HepG2 (cell line): ENCODE measurements around the gene ZC3H12A. TPM values are rescaled to one million over a fixed set of nuclear protein-coding genes. Genes with fewer than 3 reads are reported as not detected.

Source experiments
- CHCHD3 ChIP-seq: sonication (generic); formaldehyde crosslinking; IDR thresholded peaks from 2 replicates; pipeline ENCODE4 v1.8.0; 2022; ENCODE audit warnings: mild to moderate bottlenecking, missing genetic modification reagents, moderate library complexity
- CREB1 ChIP-seq, 2 experiments: fragments of 450-650 bp in 1 of 2; IDR thresholded peaks; 2 replicates each; pipeline ENCODE4 v1.6.1; 2016 to 2017; ENCODE audit warnings: control low read depth in 1 of 2, mild to moderate bottlenecking in 1 of 2, missing compliant biosample characterization in 1 of 2, missing genetic modification characterization in 1 of 2
- DMAP1 ChIP-seq: IDR thresholded peaks from 2 replicates; pipeline ENCODE4 v1.6.1; 2016
- ELF4 ChIP-seq: sonication (generic); formaldehyde crosslinking; IDR thresholded peaks from 2 replicates; pipeline ENCODE4 v1.5.0; 2020; ENCODE audit warnings: missing genetic modification reagents, mild to moderate bottlenecking, moderate library complexity, borderline replicate concordance
- GABPA ChIP-seq, 2 experiments: IDR thresholded peaks; 2 replicates each; pipeline ENCODE4 v1.6.1; 2011 to 2016; ENCODE audit warnings: low read depth in 2 of 2, low read length in 1 of 2, missing biosample characterization in 1 of 2, missing genetic modification characterization in 1 of 2
- GFI1 ChIP-seq: sonication (generic); formaldehyde crosslinking; IDR thresholded peaks from 2 replicates; pipeline ENCODE4 v1.5.0; 2020; ENCODE audit warnings: missing genetic modification reagents, mild to moderate bottlenecking, borderline replicate concordance
- KLF6 ChIP-seq: IDR thresholded peaks from 2 replicates; pipeline ENCODE4 v1.8.0; 2016; ENCODE audit warnings: missing biosample characterization, missing genetic modification reagents
- MTA3 ChIP-seq: sonication (generic); formaldehyde crosslinking; IDR thresholded peaks from 2 replicates; pipeline ENCODE4 v1.4.0; 2020; ENCODE audit warnings: missing genetic modification reagents
- NPAS2 ChIP-seq: sonication (generic); formaldehyde crosslinking; IDR thresholded peaks from 2 replicates; pipeline ENCODE4 v1.8.0; 2022; ENCODE audit warnings: mild to moderate bottlenecking, missing genetic modification reagents, borderline replicate concordance
- TBL1XR1 ChIP-seq: fragments of 150-350 bp; IDR thresholded peaks from 2 replicates; pipeline ENCODE4 v1.6.1; 2014; ENCODE audit warnings: borderline replicate concordance, low read length; ENCODE audit not compliant: partially characterized antibody
- ZC3H4 ChIP-seq: sonication (generic); formaldehyde crosslinking; IDR thresholded peaks from 2 replicates; pipeline ENCODE4 v1.4.0; 2020; ENCODE audit warnings: missing genetic modification reagents, borderline replicate concordance
- ZNF256 ChIP-seq: sonication (generic); formaldehyde crosslinking; conservative IDR thresholded peaks from 2 replicates; pipeline ENCODE4 v1.4.0; 2020; ENCODE audit warnings: missing genetic modification reagents
- ZNF558 ChIP-seq: sonication (generic); formaldehyde crosslinking; IDR thresholded peaks from 2 replicates; pipeline ENCODE4 v1.9.0; 2022; ENCODE audit warnings: mild to moderate bottlenecking, missing genetic modification reagents, borderline replicate concordance
- polyA plus RNA-seq, 8 experiments: library from polyadenylated mRNA; depleted of rRNA in 3 of 8; stranded (reverse) in 7 of 8; unstranded in 1 of 8; fragments of >200 nt; fragmentation: Illumina TruSeq in 4 of 8; extraction: Trizol in 4 of 8; gene quantifications; 2 replicates each; pipeline versions ENCODE4 v1.2.1 to v1.2.3, GENCODE V29; 2011 to 2016; ENCODE audit warnings: low read depth in 4 of 8, missing spikeins in 1 of 8, mixed read lengths in 1 of 8; ENCODE audit not compliant: insufficient read depth in 1 of 8
- total RNA-seq, 5 experiments: library from RNA; depleted of rRNA; stranded (reverse); fragments of >200 nt; fragmentation: Illumina TruSeq; extraction: Trizol; gene quantifications; 2 replicates each; pipeline ENCODE4 v1.2.3, GENCODE V29; 2016; ENCODE audit warnings: low read depth in 1 of 5
- TF ChIP-seq, protein P1 (sequence below): sonication (generic); formaldehyde crosslinking; IDR thresholded peaks from 2 replicates; pipeline ENCODE4 v1.4.0; 2020; ENCODE audit warnings: missing genetic modification reagents, mild to moderate bottlenecking, borderline replicate concordance
- TF ChIP-seq, protein P2 (sequence below): sonication (generic); formaldehyde crosslinking; conservative IDR thresholded peaks from 2 replicates; pipeline ENCODE4 v1.5.0; 2020; ENCODE audit warnings: missing genetic modification reagents
- TF ChIP-seq, protein P3 (sequence below): sonication (generic); formaldehyde crosslinking; IDR thresholded peaks from one replicate; pipeline ENCODE4 v1.5.1; 2020; ENCODE audit warnings: mild to moderate bottlenecking, missing genetic modification reagents; ENCODE audit errors: not compliant biosample characterization

ZC3H12A gene
- total and polyA plus RNA-seq, 2 of the 13 experiments (the other 11 are each of a cell fraction or from before 2014, with no cell fraction given): 6.8 to 13.3 TPM

DNA sequence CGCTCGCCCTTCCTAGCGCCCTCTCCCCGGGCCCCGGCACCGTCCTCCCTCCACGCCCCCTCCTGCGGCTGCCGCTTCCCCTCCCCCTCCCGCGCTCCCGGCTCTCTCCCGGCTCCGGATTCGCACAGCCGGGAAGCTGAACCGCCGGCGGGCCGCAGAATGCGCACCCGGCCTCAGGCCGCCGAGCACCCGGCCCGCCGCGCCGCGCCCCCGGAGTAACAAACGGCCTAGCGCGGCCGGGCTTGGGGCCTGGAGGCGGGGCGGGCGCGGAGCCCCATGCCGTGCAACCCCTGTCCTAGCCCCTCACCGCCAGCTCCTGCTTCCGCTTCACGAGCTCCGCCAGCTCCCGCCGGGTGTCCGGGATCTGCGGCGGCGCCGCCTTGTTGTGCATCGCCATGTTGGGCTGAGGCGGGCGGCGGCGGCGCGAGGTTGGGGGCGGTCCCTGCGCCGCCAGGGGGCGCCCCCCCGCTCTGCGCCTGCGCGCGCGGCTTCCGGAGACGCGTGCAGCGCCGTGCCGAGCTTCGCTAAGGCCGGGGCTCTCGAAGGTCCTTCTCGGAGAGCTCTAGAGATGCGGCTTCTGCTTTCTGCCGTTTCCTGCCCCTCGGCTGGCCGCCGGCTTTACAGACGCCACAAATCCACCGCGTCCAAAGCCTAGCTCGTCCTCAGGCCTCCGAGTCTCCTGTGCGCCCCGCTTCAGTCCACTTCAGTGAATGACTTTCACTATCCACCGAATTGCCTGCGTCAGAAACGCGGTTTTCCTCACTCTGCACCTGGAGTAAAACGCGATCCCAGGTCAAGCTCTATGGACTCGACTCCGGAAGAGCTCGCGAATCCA is 40.2 kb downstream of the ZC3H12A start, which contains the start of gene MEAF6 (continued):
- TF ChIP-seq, protein P1, sequence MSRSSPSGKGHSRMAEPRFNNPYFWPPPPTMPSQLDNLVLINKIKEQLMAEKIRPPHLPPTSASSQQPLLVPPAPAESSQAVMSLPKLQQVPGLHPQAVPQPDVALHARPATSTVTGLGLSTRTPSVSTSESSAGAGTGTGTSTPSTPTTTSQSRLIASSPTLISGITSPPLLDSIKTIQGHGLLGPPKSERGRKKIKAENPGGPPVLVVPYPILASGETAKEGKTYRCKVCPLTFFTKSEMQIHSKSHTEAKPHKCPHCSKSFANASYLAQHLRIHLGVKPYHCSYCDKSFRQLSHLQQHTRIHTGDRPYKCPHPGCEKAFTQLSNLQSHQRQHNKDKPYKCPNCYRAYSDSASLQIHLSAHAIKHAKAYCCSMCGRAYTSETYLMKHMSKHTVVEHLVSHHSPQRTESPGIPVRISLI (CRISPR knock-in tag): peak; percentile 26; the same call in 1 of the 2 replicates
- no peak for TF ChIP-seq NPAS2 (CRISPR knock-in tag)
- no peak for TF ChIP-seq ELF4
- TF ChIP-seq ZNF256: peak; percentile 92; the same call in 1 of the 2 replicates
- TF ChIP-seq GFI1 (CRISPR knock-in tag): peak; percentile 52; the same call in 1 of the 2 replicates
- TF ChIP-seq, protein P2, sequence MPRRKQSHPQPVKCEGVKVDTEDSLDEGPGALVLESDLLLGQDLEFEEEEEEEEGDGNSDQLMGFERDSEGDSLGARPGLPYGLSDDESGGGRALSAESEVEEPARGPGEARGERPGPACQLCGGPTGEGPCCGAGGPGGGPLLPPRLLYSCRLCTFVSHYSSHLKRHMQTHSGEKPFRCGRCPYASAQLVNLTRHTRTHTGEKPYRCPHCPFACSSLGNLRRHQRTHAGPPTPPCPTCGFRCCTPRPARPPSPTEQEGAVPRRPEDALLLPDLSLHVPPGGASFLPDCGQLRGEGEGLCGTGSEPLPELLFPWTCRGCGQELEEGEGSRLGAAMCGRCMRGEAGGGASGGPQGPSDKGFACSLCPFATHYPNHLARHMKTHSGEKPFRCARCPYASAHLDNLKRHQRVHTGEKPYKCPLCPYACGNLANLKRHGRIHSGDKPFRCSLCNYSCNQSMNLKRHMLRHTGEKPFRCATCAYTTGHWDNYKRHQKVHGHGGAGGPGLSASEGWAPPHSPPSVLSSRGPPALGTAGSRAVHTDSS (CRISPR knock-in tag): no peak
- TF ChIP-seq ZC3H4 (CRISPR knock-in tag): no peak
- TF ChIP-seq CHCHD3 (CRISPR knock-in tag): peak; percentile 41; the same call in 1 of the 2 replicates
- TF ChIP-seq, protein P3, sequence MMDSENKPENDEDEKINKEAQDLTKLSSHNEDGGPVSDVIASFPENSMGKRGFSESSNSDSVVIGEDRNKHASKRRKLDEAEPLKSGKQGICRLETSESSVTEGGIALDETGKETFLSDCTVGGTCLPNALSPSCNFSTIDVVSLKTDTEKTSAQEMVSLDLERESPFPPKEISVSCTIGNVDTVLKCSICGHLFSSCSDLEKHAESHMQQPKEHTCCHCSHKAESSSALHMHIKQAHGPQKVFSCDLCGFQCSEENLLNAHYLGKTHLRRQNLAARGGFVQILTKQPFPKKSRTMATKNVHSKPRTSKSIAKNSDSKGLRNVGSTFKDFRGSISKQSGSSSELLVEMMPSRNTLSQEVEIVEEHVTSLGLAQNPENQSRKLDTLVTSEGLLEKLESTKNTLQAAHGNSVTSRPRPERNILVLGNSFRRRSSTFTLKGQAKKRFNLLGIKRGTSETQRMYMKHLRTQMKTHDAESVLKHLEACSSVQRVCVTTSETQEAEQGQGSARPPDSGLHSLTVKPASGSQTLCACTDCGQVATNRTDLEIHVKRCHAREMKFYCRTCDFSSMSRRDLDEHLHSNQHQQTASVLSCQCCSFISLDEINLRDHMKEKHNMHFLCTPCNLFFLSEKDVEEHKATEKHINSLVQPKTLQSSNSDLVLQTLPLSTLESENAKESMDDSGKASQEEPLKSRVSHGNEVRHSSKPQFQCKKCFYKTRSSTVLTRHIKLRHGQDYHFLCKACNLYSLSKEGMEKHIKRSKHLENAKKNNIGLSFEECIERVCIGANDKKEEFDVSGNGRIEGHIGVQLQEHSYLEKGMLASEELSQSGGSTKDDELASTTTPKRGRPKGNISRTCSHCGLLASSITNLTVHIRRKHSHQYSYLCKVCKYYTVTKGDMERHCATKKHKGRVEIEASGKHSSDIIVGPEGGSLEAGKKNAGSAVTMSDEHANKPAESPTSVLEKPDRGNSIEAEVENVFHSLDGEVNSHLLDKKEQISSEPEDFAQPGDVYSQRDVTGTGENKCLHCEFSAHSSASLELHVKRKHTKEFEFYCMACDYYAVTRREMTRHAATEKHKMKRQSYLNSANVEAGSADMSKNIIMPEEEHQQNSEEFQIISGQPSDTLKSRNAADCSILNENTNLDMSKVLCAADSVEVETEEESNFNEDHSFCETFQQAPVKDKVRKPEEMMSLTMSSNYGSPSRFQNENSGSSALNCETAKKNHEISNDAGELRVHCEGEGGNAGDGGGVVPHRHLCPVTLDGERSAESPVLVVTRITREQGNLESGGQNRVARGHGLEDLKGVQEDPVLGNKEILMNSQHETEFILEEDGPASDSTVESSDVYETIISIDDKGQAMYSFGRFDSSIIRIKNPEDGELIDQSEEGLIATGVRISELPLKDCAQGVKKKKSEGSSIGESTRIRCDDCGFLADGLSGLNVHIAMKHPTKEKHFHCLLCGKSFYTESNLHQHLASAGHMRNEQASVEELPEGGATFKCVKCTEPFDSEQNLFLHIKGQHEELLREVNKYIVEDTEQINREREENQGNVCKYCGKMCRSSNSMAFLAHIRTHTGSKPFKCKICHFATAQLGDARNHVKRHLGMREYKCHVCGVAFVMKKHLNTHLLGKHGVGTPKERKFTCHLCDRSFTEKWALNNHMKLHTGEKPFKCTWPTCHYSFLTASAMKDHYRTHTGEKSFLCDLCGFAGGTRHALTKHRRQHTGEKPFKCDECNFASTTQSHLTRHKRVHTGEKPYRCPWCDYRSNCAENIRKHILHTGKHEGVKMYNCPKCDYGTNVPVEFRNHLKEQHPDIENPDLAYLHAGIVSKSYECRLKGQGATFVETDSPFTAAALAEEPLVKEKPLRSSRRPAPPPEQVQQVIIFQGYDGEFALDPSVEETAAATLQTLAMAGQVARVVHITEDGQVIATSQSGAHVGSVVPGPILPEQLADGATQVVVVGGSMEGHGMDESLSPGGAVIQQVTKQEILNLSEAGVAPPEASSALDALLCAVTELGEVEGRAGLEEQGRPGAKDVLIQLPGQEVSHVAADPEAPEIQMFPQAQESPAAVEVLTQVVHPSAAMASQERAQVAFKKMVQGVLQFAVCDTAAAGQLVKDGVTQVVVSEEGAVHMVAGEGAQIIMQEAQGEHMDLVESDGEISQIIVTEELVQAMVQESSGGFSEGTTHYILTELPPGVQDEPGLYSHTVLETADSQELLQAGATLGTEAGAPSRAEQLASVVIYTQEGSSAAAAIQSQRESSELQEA: no peak
- TF ChIP-seq TBL1XR1: no peak
- peak; percentile 85 for TF ChIP-seq DMAP1 (CRISPR knock-in tag)
- TF ChIP-seq MTA3 (CRISPR knock-in tag): no peak
- TF ChIP-seq GABPA (IDR thresholded peaks at IDR 0.05; ENCODE audit: low read depth, low read length): no peak
- TF ChIP-seq GABPA (CRISPR knock-in tag; IDR thresholded peaks at IDR 0.05; ENCODE audit: low read depth): peak; percentile 42; the same call in 1 of the 2 replicates
- TF ChIP-seq ZNF558 (CRISPR knock-in tag): peak; percentile 49; the same call in 1 of the 2 replicates
- TF ChIP-seq KLF6: peak; percentile 69; the same call in 1 of the 2 replicates
- TF ChIP-seq CREB1 (IDR thresholded peaks at IDR 0.05): no peak
- TF ChIP-seq CREB1 (CRISPR knock-in tag; IDR thresholded peaks at IDR 0.05): peak; percentile 69; the same call in 1 of the 2 replicates
